Glutamatergic neuron (in vitro differentiated cells): ENCODE results near the gene ZNF282. TPM values are rescaled to one million over a fixed set of nuclear protein-coding genes. Genes with fewer than 3 reads are reported as not detected.

Source experiments
- DNase-seq: peaks from one replicate; pipeline ENCODE4 v3.0.0; 2022
- H3K27ac Mint-ChIP-seq: one replicate; pipeline ENCODE4 v1.8.0; 2020; ENCODE audit warnings: mild to moderate bottlenecking, mixed read lengths, inconsistent platforms; ENCODE audit not compliant: unreplicated experiment
- H3K27me3 Mint-ChIP-seq: one replicate; pipeline ENCODE4 v1.8.0; 2020; ENCODE audit warnings: mild to moderate bottlenecking, moderate library complexity, mixed read lengths, inconsistent platforms; ENCODE audit not compliant: unreplicated experiment
- H3K36me3 Mint-ChIP-seq: one replicate; pipeline ENCODE4 v1.8.0; 2020; ENCODE audit warnings: mild to moderate bottlenecking, mixed read lengths, inconsistent platforms; ENCODE audit not compliant: unreplicated experiment
- H3K4me1 Mint-ChIP-seq: one replicate; pipeline ENCODE4 v1.8.0; 2020; ENCODE audit warnings: mild to moderate bottlenecking, low read depth, mixed read lengths, inconsistent platforms; ENCODE audit not compliant: unreplicated experiment
- H3K4me3 Mint-ChIP-seq: one replicate; pipeline ENCODE4 v1.8.0; 2020; ENCODE audit warnings: mild to moderate bottlenecking, mixed read lengths, inconsistent platforms; ENCODE audit not compliant: unreplicated experiment
- H3K9me3 Mint-ChIP-seq: one replicate; pipeline ENCODE4 v1.8.0; 2020; ENCODE audit warnings: mild to moderate bottlenecking, moderate library complexity, mixed read lengths, inconsistent platforms; ENCODE audit not compliant: unreplicated experiment
- total RNA-seq: library from RNA; stranded (reverse); fragmentation: NEBNext Ultra II Directional; extraction: Animal tissue kit (Norgen Biotek cat#: 25700); gene quantifications from one replicate; pipeline ENCODE4 v1.2.1, GENCODE V29; 2021; ENCODE audit not compliant: unreplicated experiment
- TF ChIP-seq, protein P1 (sequence below): fragments of 200-600 bp; sonication (generic); IDR thresholded peaks from one replicate; pipeline ENCODE4 v1.5.0; 2021; ENCODE audit not compliant: partially characterized antibody, unreplicated experiment

Gene ZNF282
- total RNA-seq, 1 donor from 2014 or later = 22.9 TPM

- DNase-seq = no peak
- H3K9me3 Mint-ChIP-seq = no peaks in the 10 kb centered on the region
- no peak overlapping the region for H3K27ac Mint-ChIP-seq
- peaks cover 2% of the 10 kb centered on the region for H3K27me3 Mint-ChIP-seq
- peaks cover 5% of the 10 kb centered on the region for H3K36me3 Mint-ChIP-seq
- TF ChIP-seq, protein P1, sequence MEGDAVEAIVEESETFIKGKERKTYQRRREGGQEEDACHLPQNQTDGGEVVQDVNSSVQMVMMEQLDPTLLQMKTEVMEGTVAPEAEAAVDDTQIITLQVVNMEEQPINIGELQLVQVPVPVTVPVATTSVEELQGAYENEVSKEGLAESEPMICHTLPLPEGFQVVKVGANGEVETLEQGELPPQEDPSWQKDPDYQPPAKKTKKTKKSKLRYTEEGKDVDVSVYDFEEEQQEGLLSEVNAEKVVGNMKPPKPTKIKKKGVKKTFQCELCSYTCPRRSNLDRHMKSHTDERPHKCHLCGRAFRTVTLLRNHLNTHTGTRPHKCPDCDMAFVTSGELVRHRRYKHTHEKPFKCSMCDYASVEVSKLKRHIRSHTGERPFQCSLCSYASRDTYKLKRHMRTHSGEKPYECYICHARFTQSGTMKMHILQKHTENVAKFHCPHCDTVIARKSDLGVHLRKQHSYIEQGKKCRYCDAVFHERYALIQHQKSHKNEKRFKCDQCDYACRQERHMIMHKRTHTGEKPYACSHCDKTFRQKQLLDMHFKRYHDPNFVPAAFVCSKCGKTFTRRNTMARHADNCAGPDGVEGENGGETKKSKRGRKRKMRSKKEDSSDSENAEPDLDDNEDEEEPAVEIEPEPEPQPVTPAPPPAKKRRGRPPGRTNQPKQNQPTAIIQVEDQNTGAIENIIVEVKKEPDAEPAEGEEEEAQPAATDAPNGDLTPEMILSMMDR = no peak
- peaks cover 5% of the 10 kb centered on the region for H3K4me1 Mint-ChIP-seq
- no peak overlapping the region for H3K4me3 Mint-ChIP-seq
Measured at GRCh38 chr7:149153346-149153745, 42.0 kb upstream of the ZNF282 start.

- Mint-ChIP-seq H3K27ac (no peak overlapping the region), H3K36me3 (peaks cover 5% of the 10 kb centered on the region), H3K9me3 (no peaks in the 10 kb centered on the region), H3K27me3 (no peaks in the 10 kb centered on the region), H3K4me1 (peaks cover 5% of the 10 kb centered on the region), H3K4me3 (no peak overlapping the region)
- TF ChIP-seq, protein P1 = no peak
- DNase-seq = no peak
Measured at GRCh38 chr7:149154056-149154455, 41.3 kb upstream of the ZNF282 start.

DNA sequence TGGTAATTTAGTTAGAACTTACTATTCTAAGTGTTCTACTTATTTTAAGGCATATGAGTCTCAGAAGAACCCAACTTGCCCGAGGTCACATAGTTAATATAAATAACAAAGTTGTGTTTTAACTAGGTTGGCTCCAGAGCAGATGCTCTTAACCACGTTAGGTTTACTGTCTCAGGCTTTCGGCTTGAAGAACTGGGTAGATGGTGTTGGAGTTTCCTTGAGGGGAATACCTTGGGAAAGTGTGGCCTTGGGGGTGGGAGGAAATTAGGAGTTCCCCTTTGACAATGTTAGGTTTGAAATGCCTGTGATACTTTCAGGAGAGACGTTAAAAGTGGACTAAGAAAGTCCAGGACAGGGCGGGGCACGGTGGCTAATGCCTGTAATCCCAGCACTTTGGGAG is 38.4 kb upstream of the ZNF282 start:
- TF ChIP-seq, protein P1 = no peak
- DNase-seq = no peak
- H3K36me3 Mint-ChIP-seq = peaks cover 5% of the 10 kb centered on the region
- no peaks in the 10 kb centered on the region for H3K27me3 Mint-ChIP-seq
- H3K27ac Mint-ChIP-seq = no peak overlapping the region
- H3K4me1 Mint-ChIP-seq = no peaks in the 10 kb centered on the region
- H3K4me3 Mint-ChIP-seq = no peak overlapping the region
- H3K9me3 Mint-ChIP-seq = no peaks in the 10 kb centered on the region

DNA sequence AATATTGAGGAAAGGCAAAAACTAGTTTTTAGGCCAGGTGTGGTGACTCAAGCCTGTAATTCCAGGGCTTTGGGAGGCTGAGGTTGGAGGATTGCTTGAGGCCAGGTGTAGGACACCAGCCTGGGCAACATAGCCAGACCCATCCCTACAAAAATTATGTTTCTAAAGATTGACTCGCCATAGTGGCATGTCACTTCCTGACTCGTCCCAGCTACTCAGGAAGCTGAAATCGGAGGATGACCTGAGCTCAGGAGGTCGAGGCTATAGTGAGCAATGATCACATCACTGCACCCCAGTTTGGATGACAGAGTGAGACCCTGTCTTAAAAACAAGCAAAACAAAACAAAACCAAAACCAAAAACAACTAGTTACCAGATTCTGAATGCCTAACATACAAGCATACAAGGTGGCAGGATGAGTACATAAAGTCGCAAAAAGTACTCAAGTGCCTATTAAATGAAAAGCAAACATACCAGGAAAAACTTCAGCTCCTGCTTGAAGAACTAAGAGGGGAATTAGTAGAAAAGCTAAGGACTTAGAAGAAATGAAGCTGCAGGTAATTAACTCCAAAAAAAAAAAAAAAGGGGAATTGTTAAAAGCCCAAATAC is 34.0 kb upstream of the ZNF282 start:
- Mint-ChIP-seq H3K9me3 (no peaks in the 10 kb centered on the region), H3K4me3 (no peak overlapping the region), H3K27me3 (no peaks in the 10 kb centered on the region), H3K27ac (no peak overlapping the region), H3K36me3 (peaks cover 5% of the 10 kb centered on the region), H3K4me1 (no peaks in the 10 kb centered on the region)
- TF ChIP-seq, protein P1 = no peak
- no peak for DNase-seq

DNA sequence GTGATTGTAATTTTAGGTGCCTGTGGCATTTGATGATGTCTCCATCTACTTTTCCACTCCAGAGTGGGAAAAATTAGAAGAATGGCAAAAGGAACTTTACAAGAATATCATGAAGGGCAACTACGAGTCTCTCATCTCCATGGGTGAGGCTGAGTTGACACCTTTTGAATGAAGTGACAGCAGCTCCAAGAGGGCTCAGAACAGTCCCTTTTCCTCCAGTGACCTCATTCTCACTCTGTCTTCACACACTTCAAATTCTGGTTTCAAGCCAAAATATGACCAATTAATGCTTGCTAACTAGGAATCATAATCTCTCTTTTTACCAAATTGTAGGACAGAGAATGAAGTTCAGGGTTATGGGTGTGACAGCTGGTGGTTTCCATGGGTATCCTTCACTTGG is 29.2 kb upstream of the ZNF282 start:
- Mint-ChIP-seq H3K27ac (no peak overlapping the region), H3K27me3 (no peaks in the 10 kb centered on the region), H3K9me3 (no peaks in the 10 kb centered on the region), H3K4me1 (no peaks in the 10 kb centered on the region), H3K4me3 (no peak overlapping the region), H3K36me3 (no peaks in the 10 kb centered on the region)
- no peak for DNase-seq
- TF ChIP-seq, protein P1 = no peak
